DND-41 (cell line): Measurements from ENCODE around the gene SNX18.

ENCODE experiments used
- CTCF ChIP-seq: IDR thresholded peaks from 2 replicates; pipeline ENCODE4 v1.5.1; 2012; ENCODE audit warnings: borderline replicate concordance, low read length, moderate library complexity, mild to moderate bottlenecking; ENCODE audit not compliant: poor library complexity, severe bottlenecking; ENCODE audit errors: extremely low read depth
- EZH2 ChIP-seq: IDR thresholded peaks from 3 replicates; pipeline ENCODE4 v1.6.1; 2012; ENCODE audit warnings: borderline replicate concordance, low read depth, mild to moderate bottlenecking, moderate library complexity, low read length, inconsistent platforms; ENCODE audit not compliant: severe bottlenecking

GRCh38 chr5:54580997-54581811 is 63.6 kb downstream of the SNX18 start:
- TF ChIP-seq CTCF, result no peak
- TF ChIP-seq EZH2, result no peak
